Left renal pelvis (tissue), 4 donors: ENCODE data around the gene RELT. TPM values are rescaled to one million over a fixed set of nuclear protein-coding genes. Genes with fewer than 3 reads are reported as not detected.

Source experiments
- DNase-seq, 4 donors: peaks; one replicate each; pipeline ENCODE4 v3.0.0-alpha.2; 2013; ENCODE audit warnings: low read depth in 4 of 4, low spot score in 3 of 4
- polyA plus RNA-seq, 4 donors: library from polyadenylated mRNA; unstranded; fragments of 120-200 nt; gene quantifications; one replicate each; pipeline ENCODE4 v1.2.1, GENCODE V29; 2013; ENCODE audit not compliant: insufficient read length in 4 of 4

RELT gene, protein sequence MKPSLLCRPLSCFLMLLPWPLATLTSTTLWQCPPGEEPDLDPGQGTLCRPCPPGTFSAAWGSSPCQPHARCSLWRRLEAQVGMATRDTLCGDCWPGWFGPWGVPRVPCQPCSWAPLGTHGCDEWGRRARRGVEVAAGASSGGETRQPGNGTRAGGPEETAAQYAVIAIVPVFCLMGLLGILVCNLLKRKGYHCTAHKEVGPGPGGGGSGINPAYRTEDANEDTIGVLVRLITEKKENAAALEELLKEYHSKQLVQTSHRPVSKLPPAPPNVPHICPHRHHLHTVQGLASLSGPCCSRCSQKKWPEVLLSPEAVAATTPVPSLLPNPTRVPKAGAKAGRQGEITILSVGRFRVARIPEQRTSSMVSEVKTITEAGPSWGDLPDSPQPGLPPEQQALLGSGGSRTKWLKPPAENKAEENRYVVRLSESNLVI
- polyA plus RNA-seq = 1 to 10 TPM; 2.2 to 4.9 (median 2.8) TPM

GRCh38 chr11:73376160-73376802, at the start of gene RELT:
Gene RELT, plus strand, starts transcription at chr11:73376399. Its CDS starts 12,738 bp downstream, at chr11:73389137.
- peak; percentile 55 to 84 (median 80) for DNase-seq

GRCh38 chr11:73326929-73327811, 49.0 kb upstream of the RELT start:
- no peak for DNase-seq

GRCh38 chr11:73327812-73328364, 48.3 kb upstream of the RELT start:
- DNase-seq = no peak

DNA sequence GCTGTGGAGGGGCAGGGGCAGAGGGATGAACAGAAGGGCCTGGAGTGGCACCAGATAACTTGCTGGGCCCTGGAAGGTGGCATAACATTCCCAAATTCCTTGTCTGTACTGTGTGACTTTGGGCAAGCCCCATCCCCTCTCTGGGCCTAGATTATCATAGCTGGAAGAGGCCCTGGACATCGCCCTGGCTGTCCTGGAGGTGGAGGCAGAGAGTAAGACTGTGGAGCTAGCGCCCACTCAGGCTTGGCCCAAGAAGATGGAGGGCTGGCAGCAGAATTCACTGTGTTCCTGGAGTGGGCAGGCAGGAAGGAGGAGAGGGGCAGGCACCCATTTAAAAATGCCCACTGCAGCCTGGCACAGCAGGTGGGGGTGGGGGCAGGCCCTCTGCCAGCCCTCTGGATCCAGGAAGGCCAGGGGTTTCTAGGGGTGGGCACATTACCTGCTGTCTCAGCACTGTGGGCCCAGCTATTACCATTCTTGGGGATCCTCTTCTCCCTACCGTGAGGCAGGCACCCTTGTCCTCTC, 45.6 kb upstream of the RELT start:
- no peak for DNase-seq

DNA sequence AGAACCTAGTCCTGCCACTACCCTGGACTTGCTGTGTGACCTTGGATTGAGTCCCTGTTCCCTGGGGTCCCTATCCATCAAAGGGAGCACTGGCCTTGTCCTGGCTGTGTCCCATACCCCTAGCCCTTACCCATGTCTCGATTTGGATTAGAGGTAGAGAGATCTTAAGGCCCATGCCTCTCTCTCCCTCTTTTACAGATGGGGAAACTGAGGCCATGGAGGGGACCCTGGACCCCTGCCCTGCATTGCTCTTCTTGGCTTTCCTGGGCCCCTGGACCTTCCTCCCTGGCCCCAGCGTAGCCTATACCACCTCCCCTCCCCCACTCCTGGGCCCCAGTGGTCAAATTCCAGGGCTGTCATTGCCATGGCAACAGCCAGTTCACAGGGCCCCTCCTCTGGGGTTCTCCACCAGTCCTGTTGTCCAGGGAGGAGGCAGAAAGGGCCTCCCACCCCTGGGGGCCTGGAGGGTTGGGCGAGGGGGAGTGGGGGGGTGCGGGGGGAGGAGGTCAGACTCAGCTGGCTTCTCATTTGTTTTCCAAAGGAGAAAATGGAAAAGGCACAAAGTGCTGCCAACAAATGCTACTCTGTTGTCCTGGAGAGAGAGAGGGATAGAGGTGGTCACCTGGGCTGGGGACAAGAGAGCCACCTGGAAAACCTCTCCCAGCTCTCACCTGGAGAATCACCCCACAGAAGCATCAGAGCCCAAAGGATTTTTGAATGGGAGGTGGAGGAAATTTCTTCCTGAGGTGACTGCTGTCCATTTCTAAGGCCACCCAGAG, 44.9 kb upstream of the RELT start:
- peak in 1 of 4 donors; percentile 76 for DNase-seq

- DNase-seq = no peak
Observed at GRCh38 chr11:73333173-73333572, 43.0 kb upstream of the RELT start.

DNA sequence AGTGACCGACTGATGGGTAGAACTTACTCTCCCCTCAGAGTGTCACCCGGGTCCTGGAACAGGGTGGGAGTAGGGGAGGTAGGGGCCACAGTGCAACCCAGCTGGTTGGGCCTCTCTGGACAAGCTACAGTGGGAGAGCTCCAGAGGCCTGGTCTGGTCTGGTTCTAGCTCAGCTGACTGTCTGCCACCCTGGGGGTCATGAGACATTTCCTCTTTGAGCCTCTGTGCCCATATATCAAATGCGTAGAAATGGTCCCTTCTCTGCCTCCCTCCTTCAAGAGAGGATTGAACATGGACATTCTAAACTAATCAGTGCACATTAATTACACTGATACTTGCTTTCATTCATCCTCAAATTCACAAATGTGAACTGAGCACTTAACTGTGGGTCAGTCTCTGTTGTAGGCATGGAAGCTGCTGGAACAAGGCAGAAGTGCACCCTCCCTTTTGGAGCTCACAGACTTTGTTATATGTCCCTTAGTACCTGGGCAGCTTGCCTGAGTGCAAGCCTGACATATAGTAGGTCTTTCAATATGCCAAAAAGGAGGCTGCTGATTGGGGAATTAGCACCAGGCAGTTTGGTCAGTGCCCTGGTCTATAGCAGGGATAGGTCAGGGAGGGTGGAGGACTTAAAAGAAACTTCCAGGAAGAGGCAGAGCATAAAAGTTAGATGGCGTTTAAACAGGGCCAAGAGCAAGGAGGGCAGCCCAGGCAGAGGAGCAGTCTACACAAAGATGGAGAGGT, 42.4 kb upstream of the RELT start:
- DNase-seq = no peak

- DNase-seq = no peak
Observed at GRCh38 chr11:73334384-73335203, 41.6 kb upstream of the RELT start.

- DNase-seq = peak in 2 of 4 donors; percentile 80 to 83
Observed at GRCh38 chr11:73335204-73335923, 40.8 kb upstream of the RELT start.

- no peak for DNase-seq
Observed at GRCh38 chr11:73337846-73338245, 38.4 kb upstream of the RELT start.

DNA sequence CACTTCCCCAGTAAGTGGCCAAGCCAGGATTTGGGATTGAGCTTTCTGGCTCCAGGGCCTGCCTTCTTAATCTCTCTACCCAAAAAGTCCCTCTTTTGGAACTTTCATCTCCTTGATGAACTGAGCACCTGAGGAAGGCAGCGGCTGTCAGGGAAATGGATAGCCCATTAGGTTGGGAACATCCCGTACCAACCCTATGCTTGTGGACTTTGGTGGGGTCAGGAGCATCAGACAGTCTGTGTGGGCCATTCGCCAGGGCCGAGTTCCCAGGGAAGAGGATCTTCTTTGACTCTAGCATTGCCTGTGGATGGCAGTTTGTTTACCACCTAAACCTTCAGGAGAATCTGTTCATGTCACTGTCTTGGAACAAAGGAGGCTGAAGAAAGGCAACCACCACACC, 37.9 kb upstream of the RELT start:
- DNase-seq = no peak

- DNase-seq = no peak
Observed at GRCh38 chr11:73340164-73340563, 36.0 kb upstream of the RELT start.

DNA sequence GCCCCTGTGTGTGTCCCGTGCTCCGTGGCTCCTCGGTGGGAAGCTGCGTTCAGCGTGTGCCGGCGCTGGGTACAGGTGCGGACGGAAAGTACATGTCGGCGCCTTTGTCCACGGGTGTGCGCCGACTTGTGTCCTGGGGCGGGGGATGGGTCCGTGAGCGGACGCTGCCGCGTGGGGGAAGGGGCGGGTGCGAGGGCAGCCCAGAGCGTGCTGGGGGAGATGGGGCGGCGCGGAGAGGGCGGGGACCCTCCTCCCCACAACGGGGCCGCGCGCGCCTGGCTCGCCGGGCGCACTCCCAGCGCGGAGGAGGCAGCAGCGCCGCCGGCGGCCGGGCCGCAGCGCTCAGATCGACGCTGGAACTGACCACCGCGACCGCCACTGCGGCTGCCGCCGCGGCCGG, 33.6 kb upstream of the RELT start:
- DNase-seq = no peak

DNA sequence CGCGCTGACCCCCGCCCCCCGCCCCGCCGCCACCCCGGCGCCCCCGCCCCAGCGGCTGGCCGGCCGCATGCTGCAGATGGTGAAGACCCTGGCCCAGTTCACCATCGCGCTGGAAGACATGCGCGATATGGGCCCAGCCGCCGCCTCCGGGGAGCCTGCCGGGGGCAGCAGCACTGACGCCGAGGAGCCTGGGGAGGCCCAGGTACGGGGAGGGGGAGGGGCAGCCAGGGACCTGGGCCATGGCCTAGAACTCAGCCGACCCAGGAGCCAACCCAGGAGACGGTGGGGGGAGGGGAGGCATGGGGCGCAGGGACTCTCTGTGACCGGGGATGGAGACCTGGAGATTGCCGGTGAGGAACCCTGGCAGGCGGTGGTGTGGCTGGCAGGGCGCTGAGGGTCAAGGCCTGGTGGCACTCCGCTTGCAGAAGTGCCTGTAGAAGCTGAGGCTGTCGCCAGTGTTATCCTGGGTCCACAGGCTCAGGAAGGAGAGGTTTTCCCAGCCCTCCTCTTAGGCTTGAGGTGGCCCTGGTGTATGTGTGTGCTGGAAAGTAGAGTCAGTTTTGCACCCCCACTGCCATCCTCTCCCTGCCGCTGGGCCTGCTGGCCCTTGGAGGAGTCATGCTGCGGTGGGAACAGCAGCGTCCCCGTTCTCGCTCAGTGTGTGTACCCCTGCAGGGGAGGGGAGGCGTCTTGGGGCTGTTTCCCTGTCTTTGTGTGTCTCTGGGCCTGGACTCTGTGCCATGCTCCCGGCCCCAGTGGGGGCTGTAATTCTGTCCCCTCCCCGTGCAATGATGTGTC, 32.9 kb upstream of the RELT start:
- DNase-seq = no peak

DNA sequence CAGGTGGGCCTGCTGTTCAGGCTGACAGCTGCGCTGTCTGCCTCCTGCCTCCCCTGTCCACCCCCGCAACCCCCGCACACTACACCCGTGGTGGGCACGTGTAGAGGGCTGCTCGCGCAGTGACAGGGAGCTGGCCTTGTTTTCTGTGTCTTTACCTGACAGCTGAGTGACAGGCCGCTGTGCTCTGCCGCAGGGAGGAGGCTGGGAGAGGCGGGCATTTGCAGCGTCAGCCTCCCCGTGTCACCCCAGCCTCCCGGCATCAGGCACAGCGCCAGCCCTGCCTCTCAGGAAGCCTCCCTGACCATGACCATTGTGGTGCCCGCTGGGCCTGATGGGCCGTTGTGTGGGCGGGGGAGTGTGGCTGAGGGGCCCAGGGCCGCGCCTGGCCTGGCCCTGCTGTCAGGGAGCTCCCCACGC, 32.0 kb upstream of the RELT start:
- DNase-seq = no peak

GRCh38 chr11:73345481-73346160, 30.6 kb upstream of the RELT start:
- no peak for DNase-seq
